Effector CD4-positive, alpha-beta T cell (primary cell): ENCODE measurements around the gene NACAD.

ENCODE experiments used
- DNase-seq: peaks from one replicate; pipeline ENCODE4 v3.0.0-alpha.2; 2020
- total RNA-seq: gene quantifications from one replicate; lab custom pipeline; 2026; lab: John Stamatoyannopoulos, UW

Gene NACAD, protein sequence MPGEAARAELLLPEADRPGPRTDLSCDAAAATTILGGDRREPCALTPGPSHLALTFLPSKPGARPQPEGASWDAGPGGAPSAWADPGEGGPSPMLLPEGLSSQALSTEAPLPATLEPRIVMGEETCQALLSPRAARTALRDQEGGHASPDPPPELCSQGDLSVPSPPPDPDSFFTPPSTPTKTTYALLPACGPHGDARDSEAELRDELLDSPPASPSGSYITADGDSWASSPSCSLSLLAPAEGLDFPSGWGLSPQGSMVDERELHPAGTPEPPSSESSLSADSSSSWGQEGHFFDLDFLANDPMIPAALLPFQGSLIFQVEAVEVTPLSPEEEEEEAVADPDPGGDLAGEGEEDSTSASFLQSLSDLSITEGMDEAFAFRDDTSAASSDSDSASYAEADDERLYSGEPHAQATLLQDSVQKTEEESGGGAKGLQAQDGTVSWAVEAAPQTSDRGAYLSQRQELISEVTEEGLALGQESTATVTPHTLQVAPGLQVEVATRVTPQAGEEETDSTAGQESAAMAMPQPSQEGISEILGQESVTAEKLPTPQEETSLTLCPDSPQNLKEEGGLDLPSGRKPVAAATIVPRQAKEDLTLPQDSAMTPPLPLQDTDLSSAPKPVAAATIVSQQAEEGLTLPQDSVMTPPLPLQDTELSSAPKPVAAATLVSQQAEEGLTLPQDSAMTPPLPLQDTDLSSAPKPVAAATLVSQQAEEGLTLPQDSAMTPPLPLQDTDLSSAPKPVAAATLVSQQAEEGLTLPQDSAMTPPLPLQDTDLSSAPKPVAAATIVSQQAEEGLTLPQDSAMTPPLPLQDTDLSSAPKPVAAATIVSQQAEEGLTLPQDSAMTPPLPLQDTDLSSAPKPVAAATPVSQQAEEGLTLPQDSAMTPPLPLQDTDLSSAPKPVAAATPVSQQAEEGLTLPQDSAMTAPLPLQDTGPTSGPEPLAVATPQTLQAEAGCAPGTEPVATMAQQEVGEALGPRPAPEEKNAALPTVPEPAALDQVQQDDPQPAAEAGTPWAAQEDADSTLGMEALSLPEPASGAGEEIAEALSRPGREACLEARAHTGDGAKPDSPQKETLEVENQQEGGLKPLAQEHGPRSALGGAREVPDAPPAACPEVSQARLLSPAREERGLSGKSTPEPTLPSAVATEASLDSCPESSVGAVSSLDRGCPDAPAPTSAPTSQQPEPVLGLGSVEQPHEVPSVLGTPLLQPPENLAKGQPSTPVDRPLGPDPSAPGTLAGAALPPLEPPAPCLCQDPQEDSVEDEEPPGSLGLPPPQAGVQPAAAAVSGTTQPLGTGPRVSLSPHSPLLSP (N-terminal part only)
- 0.75 reads per million for total RNA-seq

DNA sequence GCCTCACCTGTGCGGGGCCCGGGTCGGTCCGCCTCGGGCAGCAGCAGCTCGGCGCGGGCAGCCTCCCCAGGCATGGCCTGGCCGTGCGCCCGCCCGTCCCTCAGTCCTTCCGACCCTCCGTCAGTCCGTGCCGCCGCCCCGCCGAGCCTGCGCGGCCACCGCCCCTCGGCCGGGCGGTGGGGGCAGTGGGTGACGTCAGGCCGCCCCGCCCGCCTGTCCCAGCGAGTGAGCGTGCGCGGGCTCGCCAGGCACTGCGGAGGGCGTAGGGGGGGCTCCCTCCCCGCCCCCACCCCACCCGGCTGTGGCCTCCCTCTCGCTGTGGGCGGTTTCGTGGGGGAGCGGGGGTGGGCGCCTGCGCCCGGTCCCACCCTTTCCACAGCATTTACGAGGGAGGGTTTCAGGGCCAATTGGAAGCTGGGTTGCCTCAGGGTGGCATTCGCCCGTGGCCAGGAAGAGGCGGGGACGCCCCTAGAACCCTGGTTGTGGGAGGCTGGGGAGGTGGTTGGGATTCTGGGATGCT is at the start of gene NACAD:
Gene NACAD (minus strand): TSS at position 149 of the 520 bp plus-strand sequence. CDS start 75 bp downstream, at position 74.
- DNase-seq: no peak

DNA sequence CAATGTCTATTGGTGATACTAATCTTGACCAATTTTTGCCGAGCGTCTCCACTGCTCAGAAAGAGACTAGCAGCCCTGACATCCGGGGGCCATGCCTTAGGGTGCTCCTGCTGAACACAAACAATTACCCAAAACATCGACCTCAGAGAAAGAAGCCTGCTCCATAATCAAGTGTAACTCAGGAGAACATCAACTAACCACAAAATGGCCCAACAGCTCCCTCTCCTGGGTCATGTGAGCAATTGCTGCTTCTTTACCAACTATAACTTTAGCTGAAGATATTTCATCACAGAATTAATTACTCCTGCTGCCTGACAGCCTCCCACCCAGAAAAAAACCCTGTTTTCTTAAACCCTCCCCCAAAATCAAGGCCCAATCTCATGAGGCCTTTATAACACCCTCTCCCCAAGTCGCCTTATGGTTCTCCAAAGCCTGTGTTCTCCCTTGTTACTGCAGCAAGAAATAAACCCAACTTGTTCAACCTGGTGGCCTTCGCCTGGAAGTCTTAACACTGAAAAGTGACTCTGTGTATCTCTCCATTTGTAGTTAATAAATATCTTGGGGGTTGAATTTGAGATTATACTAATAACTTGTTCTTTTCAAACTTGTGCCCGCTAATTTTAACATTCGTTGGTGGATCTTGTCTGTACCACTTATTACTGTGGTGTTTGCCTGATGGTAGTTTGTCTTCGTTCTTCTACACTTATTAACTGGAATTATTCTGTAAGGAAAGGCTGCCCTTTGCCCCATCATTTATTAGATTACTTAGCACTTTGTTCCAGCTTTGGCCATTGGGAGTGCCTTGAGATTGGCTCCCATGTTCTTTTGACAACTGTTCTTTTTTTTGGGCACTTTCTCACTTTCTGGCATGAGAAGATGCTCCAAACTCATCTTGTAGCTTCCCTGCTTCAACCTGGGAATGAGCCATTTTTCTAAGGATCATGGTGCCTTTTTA is 47.6 kb upstream of the NACAD start:
- peak; percentile 54 for DNase-seq

DNA sequence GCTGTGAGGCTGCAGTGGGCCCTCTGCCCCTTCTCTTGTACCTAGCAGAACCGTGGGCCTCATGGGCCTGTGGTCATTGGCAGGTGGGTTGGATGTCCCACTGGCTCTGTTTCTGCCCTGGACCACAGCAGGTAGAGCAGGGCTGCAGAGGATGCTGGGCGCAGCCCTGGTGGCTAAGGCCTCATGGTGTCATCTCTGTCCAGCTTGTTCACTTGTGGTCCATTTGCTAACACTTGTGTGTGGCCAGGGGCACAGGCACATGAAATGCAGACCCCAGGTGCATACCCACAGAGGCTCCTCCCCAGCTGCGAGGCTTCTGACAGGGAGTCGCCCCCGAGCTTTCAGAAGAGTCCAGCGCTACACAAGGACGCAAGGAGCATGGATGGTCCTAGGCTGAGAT is 45.1 kb upstream of the NACAD start:
- no peak for DNase-seq

DNA sequence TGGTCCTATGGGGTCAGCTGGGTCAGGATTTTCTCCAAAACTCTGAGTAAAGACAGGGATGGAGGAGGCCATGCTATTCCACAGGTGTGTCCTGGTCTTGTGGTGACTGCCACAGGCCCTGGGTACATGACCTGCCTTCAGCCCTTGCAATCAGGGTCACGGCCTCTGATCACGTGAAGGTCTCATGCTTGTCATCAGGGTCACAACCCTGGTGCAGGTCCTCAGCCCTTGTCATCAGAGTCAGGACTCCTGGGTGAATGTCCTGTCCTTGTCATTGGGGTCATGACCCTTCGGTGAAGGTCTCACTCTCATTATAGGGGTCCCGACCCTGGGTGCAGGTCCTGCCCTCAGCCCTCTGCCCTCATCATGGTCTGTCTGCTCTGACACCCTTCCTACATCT is 44.6 kb upstream of the NACAD start:
- DNase-seq: no peak

DNA sequence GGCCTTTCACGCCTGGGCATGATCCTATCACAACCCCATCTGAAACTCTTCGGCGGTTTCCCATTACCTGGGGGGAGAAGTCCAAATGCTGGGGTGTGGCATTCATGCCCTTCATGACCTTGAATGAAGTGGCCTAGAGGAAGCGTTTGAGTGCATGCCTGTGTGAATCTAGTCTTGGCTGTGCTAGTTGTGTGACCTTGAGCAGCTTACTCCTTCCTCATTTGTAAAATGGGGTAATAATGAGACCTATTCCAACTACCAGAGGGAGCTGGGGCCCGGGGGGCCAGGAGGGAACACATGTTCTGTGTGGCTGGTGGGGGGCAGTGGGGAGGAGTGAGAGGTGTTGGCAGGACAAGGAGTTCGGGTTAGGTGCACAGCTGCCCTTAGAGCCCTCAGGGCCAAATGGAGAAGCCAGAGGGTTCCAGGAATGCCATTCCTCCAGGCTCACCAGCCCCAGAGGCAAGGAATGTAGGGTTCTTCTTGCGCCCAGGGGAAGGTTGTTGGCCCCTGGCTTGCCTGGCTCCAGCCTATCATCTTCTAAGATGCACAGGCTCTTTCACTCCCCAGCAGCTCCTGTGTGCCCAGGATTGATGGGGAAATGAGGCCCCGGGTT is 44.0 kb upstream of the NACAD start:
- no peak for DNase-seq

DNA sequence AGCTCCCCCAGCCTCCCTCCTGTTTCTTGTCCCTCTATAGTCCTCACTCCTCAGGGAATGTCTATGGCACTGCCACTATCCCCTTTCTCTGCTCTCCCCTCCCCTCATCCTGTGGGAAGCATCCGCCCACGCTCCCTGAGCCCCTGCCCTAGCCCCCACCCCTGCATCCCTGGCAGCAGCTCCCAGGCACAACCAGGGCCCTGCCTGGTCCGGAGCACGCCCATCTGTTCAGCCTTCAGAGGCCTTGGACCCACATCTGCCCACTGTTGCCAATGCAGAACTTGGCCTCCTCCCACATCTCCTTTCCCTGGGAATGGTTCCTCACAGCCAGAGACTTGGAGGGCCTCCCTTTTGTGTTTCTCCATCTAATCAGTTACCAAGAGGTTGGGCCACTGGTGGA is 43.1 kb upstream of the NACAD start:
- no peak for DNase-seq

DNA sequence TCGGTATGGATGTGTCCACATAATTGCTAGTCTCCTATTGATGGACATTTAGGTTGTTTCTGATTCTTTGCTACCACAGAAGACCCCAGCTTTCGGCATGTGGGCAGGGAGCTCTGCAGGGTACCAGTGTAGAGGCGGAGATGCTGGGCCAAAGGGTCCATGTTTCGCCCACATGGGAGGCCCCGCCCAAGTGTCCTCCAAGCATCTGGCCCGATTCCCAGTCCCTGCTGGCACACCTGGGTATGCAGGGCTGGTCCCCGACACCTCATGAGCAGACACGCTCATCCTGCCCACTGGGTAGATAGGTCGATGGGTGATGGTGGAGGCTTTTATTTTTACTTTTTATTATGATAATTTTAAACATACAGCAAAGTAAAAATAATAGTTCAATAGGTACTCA is 42.1 kb upstream of the NACAD start:
- DNase-seq: no peak

DNA sequence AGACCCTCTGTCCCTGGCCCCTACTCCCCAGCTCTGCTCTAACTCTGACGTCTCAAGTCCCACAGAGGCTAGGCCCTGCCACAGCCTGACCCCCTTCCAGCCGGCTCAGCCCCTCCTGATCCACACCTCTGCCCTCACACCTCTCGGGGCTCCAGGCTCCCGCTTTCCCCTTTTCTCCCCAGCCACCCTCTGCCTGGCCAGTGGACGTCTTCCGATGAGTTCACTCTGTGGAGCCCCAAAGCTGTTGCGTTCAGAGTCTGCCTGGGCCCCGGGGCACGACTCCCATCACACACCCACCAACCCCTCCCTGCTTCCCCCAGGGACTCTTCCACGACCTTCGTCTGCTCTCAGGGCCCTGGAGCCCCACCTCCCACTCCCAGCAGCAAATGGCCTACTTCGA is 41.1 kb upstream of the NACAD start:
- DNase-seq: no peak

DNA sequence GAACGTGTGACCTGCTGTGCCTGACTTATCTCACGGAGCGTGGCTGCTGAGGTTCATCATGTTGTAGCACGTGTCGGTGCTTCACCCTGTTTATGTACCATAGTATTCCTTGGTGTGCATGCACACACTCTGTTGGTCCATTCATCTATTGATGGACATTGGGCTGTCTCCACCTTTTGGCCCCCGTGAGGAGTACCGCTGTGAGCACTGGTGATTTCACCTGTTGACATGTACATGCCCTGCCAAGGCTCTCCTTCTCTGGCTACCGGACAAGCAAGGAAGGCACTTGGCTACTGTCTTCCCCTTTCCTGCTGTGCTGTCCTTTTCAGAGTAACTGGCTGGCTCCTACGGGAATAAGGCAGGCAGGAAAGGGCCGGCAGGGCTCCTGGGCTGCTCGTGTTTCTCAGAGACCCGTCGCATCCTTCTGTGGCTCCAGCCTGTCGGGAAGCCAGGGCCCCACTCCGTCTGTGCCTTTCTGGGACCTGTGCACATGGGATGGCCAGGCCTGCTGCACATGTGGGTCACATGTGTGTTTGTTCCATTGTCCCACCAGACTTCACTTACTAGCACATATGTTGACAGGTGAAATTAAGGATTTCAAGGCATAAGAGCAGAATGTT is 40.5 kb upstream of the NACAD start:
- no peak for DNase-seq

DNA sequence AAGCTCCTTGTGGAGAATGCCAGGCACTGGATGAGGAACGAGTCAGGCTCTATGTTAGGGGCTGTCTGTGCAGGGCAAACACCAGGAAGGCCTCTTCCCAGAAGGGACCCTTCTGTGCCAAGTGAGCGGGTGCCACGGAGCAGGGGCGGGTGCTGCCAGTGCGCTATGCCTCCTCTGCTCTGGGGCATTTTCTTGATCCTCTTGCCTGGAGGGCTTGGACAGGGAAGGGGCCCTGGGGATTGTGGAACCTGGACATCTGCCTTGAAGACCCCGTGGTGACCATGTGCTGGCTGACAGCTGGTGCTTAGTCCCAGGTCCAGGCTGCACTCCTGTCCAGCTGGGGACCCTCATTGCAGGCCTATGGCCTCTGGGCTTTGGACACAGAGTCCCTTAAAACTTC is 38.2 kb upstream of the NACAD start:
- DNase-seq: no peak

DNA sequence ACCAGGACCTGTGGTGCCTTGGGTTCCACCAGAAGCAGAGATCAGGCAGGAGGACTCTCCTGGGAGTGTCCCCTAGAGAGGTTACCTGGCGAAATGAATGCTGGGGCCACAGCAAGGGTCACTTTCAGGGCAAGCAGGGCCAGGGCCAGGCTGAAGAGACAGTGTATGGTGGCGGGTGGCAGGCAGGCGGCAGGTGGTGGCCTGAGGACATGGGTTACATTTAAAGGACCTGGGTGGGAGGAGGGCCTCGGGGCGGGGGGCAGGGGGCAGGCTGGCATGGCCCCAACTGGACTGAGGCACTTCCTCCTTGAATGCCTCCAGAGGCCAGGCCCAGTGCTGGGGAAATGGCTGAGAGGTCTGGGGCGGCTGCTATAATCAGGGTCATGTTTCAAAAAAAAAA is 37.4 kb upstream of the NACAD start:
- DNase-seq: no peak

DNA sequence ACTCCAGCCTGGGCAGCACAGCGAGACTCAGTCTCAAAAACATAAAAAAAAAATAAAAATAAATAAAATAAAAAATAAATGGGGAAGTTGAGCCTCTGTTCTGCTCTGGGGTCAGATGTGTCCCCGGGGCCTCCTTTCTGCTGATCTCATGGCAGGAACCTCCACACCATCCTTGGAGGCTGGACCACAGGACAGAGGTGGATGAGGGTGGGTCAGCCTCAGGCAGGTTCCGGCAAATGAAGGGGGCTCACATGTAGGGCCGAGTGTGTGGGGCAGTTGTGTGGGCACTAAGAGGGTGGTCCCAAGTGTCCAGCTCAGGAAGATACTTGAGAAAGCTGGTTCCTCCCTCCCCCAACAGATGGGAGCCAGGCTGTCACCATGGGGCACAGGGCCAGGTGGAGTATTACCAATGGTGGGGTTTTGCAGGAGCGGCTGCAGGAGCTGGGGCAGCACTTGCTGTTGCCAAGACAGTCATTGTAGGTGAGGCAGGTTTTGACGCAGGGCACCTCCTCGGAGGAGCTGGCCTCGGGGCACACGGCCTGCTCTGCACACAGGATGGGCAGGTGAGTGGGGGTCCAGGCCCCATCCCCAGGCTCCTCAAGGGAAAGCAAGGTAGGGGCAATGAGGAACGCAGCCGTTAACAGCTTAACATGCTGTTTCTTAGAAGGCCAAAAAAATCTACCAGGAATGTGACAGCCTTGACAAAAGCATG is 36.6 kb upstream of the NACAD start:
- no peak for DNase-seq

DNA sequence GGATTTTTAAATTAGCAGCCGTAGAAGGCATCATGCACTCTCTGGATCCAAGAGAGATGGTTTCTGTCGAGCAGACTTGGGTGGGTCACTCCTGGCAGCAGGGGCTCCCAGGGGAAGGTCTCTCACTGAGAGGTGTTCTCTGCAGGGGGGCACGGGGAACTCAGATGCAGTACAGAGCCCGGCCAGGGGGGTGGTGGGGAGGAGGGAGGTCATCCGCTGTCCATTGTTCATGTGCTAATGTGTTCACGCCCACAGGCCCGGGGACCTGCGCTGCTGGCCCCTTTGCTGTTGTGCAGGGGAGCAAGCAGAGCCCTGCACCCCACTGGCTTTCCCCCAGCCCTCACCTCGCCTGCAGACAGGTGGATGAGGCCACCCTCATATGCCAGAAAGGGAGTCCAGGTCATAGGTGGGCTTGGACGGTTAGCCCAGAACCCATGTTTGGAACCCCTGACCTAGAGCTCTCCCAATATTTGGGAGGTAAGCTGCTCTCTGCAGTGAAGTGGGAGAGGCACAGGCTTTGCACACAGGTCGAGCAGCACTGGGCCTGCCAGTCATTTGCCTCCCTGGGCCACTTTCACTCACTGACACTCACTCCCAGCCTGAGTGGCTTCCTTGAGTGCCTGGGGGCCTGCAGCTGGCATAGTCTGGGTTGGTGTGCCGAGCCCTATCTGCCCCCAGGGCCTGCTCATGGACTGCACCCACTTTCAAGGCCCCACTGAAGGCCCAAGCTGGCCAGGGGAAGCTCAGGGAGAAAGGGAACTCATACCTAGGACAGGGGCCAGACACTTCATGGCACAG is 35.3 kb upstream of the NACAD start:
- DNase-seq: no peak

DNA sequence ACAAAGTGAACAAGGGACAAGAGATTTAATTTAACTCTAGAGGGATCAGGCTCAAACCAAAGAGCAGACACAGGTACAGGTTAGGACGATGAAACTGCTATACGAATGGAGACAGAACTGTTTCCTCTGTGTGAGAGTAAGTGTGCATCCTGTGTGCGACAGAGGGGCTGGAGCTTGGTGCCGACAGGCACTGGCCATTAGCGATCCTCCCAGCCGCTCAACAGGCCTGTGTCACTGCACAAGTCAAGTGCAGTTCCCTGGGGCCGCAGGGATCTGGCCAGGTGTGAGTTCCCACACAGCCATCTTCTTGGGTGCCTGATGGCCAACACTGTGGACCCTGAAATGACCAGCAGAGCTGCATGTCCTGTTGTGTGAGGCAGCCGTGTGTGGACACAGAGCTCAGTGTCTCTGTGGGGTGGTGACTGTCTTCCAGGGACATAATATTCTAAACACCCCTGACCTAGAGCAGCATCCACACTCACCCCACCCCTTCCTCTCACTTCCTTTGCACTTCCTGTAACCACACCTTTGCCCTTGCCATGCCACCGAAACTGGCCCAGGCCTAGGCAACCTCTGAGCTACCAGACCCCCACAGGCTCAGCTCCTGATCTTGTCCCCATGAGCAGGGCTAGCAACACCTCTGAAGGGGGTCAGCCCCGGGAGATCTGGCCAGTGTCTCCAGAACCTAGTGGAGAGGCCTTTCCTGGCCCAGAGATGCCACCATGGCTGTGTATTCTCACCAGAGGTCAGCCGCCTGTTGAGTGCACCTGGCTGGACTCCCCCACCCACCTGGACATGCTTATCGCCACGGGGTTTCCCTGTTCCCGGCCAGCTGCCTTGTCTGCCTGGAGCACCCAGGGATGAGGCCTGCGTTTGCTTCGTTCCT is 34.4 kb upstream of the NACAD start:
- no peak for DNase-seq

DNA sequence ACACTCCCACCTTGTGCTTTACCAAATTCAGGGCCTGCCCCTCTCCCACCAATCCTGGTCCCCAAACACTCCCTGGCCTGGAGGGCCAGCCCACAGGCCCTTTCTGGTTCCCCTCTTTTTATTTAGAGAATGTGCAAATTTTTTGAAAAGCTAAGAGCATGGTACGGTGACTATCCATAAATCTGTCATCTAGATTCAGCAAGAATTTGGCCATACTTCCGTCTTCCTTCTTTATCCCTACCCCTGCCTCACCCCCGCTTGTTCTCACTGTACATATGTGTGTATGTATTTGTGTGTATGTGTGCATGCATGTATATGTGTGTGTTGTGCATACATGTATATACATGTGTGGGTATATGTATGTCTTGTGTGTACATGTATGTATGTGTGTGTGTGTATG is 30.8 kb upstream of the NACAD start:
- no peak for DNase-seq

DNA sequence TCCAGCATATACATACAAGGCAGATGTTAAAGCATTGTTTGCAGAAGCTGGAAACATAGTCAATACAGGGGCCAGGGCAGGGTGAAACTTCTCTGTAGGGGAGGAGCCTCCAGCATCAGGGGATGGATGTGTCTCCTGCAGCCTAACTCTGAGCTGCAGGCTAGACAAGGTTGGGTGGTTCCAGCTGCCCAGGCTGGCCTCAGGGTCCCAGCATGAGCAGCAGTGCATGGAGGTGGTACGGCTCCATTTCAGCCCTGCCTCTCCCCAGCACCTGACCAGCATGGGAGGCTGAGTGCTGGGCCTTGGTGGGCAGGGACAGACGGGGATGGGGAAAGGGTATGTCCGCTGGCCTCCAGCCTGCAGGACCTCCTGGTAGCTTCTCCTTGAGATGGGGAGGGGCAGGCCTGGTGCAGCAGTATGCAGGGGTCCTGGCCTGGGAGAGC is 30.1 kb upstream of the NACAD start:
- no peak for DNase-seq

DNA sequence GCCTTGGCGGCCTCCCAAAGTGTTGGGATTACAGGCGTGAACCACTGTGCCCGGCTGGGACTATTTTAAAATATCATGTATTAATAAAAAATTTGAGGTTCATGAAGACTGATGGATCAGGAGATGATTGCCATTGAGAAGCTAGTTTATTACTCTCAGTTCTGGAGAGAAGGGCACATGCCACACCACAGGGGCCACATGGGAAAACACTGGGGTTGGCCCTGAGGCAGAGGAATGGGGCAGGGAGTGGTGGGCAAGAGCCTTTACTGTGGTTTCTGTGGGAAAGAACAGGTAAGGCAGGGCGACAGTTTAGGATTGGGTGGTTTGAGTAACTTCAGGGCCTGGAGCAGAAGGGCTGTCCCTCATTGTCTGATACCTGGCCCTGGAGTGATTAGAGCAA is 29.5 kb upstream of the NACAD start:
- no peak for DNase-seq

DNA sequence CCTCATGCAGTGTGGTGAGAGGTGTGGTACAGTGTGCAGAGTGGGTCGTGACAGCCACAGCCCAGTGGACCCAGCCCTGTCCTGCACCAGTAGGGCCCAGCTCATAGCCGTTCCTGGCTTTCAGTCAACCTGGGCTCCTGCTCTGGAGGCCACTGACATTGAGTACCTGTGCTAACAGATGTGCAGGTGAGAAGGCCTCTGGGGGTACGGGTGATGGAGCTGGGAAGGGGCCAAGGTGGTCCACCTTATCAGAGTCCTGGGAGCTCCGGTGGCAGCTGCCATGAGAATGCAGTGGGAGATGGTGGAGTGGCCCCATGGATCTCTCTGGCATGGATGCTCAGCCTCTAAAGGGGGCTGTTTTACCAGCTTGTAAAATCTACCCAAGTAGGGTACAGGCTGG is 28.8 kb upstream of the NACAD start:
- DNase-seq: no peak
